GM21515 (cell line): Measurements from ENCODE around the gene POLR2F.

Experiments
- ATAC-seq: cut with Tn5 transposase; IDR thresholded peaks from one replicate; pipeline ENCODE4 v1.9.1; 2021; ENCODE audit not compliant: unreplicated experiment

The POLR2F gene

GRCh38 chr22:37981282-37982011 lies 27.9 kb downstream of the POLR2F start:
- no peak for ATAC-seq

- ATAC-seq, result no peak
Measured at GRCh38 chr22:37982151-37982785, 28.8 kb downstream of the POLR2F start.

- no peak for ATAC-seq
Measured at GRCh38 chr22:37982938-37983859, 29.7 kb downstream of the POLR2F start.

- no peak for ATAC-seq
Measured at GRCh38 chr22:37983860-37984791, 30.6 kb downstream of the POLR2F start, which contains the start of gene SOX10. TSS of gene SOX10 (minus strand) at chr22:37984555. CDS start at chr22:37983784, 771 bp downstream.

GRCh38 chr22:37985050-37985585 lies 31.6 kb downstream of the POLR2F start:
- no peak for ATAC-seq

- ATAC-seq, result no peak
Measured at GRCh38 chr22:37985751-37986281, 32.3 kb downstream of the POLR2F start.

- ATAC-seq, result no peak
Measured at GRCh38 chr22:37986371-37986770, 32.9 kb downstream of the POLR2F start.

DNA sequence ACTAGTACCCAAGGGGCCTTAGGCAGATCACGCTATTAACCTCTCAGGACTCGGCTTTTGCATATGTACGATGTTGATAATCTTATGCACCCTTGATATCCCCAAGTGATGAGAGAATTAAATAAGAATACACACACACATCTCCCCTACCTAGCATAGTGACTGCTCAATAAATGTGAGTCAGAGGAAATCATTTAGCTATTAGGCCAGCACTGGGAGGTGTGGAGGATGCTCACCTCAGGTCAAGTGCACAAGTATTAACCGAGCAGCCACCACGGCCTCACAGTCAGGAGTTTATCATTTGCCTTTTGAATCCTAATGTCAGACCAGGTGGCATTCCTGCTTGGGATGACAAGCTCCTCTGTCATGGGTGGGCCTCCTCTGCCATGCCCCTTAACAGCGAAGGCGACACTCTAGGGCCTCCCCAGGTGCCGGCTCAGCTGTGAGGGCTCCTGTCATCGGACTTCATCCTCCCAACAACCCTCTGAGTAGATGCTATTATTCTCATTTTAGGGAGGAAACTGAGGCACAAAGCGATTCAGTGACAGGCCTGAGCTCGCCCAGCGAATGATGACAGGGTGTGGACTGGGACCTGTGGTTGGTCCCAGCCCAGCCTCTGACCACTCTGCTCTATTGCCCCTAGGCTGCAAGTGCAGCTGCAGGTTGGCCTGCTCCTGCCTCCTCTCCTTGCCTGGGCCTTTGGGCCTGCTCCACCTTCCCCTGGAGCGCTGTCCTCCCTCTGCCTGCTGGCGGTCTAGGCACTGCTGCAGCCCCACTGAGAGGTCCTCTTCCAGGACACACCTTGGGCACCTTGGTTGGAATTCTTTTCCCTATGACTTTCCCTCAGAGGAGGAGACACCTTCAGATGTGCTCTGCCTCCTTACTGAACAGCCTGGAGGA lies 35.9 kb downstream of the POLR2F start:
- ATAC-seq, result no peak

DNA sequence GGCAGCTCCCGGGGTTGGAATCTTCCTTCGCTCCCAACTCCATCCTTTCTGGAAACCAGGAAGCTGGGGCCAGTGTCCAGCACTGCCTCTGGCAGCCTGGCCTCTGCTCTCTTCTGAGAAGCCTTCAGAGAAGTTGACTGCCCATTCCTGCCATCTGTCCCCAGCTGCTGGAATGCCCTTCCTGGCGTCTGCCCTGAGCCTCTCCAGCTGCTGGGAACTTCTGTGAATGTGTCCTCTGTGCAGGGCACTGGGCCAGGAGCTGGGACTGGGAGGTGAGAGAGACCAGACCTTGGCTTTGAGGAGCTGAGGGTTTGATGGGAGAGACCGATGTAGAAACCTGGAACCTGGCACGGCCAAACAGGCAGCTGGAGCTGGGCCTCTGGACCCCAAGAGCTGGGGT lies 36.8 kb downstream of the POLR2F start:
- ATAC-seq, result no peak

GRCh38 chr22:37990862-37991261 lies 37.4 kb downstream of the POLR2F start:
- ATAC-seq, result no peak

DNA sequence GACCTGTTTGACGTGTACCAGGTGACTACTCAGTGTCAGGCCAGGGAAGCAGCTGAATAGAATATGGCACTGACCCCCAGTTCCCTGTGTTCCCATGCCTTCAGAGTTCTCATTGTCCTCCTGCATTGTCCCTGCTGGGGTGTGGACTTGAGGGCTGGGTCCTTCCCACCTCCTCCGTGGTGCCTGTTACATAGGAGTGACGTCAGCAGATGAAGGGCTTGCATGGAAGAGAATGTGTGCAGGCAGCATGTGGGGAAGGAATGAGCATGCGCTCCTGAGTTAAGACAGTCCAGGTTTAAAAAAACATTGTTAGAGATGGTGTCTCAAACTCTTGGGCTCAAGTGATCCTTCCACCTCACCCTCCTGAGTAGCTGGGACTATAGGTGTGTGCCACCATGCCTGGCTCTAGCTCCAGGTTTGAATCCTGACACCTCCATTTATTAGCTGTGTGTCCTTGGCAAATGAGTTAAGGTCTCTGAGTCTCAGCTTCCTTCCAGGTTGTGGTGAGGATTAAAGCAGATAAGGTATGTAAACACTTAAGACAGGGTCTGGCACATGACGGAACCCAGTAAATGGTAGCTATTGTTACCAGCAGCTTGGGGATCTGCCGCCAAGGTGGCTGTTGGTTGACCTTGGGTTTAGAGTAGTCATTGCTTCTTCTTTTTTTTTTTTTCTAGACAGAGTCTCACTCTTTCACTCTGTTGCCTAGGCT lies 38.4 kb downstream of the POLR2F start:
- no peak for ATAC-seq

DNA sequence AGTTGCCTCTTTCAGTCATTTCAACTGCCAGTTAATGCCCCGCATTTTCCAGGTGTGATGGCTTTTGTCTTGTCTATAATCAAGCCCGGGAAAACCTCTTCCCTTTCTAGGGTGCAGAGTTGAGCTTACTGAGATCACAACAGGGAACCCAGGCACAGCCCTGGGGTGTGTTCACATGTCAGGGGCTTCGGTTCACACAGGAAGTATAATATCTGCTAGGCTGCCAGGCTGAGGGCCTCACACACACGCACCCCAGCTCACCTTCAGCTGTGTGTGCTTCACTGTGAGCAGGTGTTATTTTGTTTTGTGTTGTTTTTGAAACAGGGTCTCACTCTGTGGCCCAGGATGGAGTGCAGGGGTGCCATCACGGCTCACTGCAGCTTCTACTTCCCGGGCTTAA lies 40.5 kb downstream of the POLR2F start:
- no peak for ATAC-seq

- no peak for ATAC-seq
Measured at GRCh38 chr22:37994982-37995381, 41.5 kb downstream of the POLR2F start.

DNA sequence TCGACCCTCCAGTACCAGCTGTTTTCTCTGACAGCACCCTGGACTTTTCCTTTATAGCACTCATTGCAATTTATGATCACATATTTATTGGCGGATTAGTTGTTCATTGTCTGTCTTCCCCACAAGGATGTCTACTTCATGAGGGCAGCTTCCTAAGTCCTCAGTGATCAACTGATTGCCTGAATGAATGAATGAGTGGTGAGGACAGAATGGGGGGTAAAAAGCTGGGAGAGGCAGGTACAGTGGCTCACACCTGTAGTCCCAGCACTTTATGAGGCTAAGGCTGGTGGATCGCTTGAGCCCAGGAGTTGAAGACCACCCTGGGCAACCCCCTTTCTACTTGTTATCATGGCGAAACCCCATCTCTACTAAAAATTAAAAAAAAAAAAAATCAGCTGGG lies 42.0 kb downstream of the POLR2F start:
- no peak for ATAC-seq

DNA sequence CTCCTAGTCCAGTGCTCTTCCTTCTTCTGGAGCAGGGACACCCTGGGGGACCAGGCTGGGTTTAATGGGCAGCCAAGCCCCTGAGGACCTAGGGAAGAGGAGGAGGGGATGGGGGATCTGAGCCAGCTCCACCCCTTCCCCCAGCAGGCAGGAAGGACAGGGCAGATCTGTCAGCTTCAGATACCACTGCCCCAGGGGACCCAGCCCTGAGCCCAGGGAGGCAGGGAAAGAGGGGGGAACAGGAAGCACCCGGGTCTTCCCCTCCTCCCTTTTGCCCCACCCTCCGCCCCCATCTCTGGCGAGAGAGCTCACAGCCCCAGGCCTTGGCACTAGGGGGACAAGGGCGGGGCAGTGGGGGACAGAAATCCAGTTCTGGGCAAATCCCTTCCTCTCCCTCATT lies 42.6 kb downstream of the POLR2F start:
- ATAC-seq, result no peak

DNA sequence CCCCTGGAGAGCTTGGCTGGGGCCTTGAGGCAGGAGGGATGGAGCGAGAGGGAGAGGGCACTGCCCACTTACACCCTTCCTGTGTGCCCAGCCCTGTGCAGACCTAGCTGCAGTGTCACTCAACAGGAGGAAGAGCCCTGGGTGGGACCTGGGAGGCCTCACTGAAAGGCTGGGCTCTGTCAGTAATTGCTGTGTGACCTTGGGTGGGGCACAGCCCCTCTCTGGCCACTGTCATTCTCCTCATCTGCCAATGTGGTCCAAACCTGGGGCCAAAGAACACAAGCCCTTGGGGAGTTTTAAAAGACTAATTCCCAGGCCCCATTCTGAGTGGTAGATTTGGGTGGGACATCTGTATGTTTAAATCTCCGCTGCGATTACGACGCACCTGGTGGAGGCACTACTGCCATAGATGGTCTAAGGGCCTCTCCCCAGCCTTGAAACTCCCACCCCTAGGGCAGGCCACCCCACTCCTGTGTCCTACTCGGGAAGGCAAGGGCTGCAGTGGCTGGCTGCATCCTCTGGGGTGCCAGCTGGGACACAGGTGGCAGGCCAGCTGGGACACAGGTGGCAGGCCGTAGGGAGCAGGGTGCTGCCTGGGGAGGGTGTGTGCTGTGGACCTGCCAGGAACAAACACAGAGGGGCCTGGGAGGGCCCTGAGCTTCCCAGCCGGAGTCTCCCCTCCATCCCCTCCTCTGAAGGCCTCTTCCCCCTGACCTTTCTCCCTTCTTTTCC lies 43.2 kb downstream of the POLR2F start:
- ATAC-seq, result no peak

DNA sequence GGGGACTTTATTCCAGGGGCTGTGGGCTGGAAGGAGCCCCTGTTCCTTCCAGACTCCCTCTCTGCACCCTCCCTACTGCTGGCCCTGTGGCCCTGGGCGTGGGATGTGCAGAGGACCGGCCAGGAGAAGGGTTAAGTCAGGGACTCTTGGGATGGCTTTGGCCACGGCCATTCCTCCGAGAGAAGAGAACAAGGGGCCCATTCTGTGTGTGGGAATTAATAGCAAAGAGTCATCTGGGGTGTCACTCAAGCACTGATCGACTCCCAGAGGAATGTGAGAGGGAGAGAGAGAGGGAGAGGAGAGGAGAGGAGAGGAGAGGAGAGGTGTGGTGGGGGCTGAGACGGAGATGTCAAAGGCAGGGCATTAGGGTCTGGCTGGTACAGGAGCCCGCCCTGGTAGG lies 45.0 kb downstream of the POLR2F start:
- no peak for ATAC-seq

GRCh38 chr22:37999236-37999635 lies 45.7 kb downstream of the POLR2F start:
- no peak for ATAC-seq
